KG1 (cell line): ENCODE measurements around the gene ATP6V0A1.
"Not testable (repeated sequence)": the region's sequence is repeated elsewhere in the genome, so short reads cannot be mapped to it uniquely, and the experiment has no call there.

Experiments used
- DNase-seq: peaks from one replicate; lab custom pipeline; 2025; lab: John Stamatoyannopoulos, UW

ATP6V0A1 gene

DNA sequence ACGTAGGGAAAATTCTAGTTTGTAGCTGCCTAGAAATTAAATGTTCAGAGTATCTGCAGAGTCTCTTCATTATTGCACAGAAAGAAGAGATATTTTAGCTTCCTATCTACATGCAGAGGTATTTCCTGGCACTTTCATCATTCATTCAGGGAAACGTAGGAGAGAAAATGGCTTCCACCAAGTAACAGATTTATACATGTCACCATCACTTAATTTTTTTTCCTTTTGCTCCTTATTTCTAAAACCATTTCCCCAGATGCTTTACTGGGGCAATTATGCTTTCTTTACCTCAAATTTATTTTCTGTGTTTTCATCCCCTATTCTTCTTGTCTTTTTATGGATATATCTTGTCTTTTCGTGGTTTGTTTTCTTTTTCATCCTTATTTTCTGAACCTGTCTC lies 18.5 kb downstream of the ATP6V0A1 start:
- no peak for DNase-seq

DNA sequence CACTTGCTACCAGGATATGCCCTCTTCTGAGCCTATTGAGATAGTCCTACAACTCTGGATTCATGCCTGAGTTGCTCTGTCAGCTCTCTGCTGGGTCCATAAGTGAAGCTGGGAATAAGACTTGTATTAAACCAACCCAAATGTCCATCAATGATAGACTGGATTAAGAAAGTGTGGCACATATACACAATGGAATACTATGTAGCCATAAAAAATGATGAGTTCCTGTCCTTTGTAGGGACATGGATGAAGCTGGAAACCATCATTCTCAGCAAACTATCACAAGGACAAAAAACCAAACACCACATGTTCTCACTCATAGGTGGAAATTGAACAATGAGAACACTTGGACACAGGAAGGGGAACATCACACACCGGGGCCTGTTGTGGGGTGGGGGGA lies 19.1 kb downstream of the ATP6V0A1 start:
- not testable (repeated sequence) for DNase-seq

DNA sequence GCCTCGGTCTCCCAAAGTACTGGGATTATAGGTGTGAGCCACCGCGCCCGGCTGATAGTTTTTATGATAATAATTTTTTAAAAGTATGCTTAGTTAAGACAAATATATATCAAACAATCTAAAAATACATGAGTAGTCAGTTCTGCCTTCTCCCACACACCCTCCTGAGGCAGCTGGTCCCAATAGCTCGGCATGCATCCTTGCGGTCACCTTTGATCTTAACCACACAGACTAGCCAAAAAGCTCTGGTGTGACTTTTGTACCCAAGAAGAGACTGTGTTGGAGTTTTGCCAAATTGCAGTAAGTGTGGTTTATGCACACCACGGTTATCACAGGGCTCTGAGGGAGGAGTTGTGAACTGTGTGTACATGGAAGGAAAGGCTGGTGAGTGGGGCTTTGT lies 25.6 kb downstream of the ATP6V0A1 start:
- DNase-seq: no peak

DNA sequence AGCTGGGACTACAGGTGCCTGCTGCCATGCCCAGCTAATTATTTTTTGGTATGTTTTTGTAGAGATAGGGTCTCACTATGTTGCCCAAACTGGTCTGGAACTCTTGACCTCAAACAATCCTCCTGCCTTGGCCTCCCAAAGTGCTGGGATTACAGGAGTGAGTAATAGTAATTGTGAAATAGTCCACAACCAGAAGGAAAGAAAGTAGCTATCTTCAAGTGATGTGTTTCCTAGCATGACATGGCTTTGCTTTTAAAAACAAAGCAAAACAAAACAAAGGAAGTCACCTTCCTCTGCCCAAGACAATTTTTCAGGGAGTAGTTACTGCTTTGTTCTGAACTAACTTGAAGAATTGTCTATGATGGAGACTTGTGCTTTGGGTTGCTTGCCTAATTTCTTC lies 27.0 kb downstream of the ATP6V0A1 start:
- no peak for DNase-seq

DNA sequence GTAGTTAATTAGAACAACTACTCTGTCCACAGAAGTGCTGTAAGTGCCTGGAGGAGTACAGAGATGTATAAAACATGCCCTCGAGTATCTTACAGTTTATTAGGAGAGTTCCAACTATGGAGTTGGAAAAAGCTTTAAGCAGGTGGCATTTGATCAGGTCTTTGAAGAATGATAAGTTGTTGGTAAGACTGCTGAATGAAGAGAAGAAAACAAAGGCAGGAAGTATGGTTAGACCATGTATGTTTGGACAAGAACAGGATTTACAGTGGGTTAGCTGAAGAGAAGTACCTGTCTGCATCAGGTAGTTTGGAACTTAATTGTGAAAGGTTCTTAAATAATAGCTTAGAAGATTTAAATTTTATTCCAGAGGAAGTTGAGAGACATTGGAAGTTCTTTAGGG lies 29.4 kb downstream of the ATP6V0A1 start:
- DNase-seq: no peak

DNA sequence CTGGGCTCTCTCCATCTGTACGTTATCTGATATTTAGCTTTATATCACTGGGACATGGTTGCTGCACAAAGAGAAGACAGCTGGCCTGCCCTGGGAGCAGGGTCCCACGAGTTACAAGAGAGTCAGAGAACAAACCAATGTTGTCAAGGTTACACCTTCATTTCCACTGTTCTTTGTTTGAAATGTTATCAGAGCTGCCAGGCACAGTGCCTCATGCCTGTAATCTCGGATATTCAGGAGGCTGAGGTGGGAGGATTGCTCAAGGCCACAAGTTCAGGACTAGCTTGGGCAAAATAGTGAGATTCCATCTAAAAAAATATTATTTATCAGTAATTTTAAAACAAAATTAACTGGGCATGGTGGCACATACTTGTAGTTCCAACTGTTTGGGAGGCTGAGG lies 34.6 kb downstream of the ATP6V0A1 start:
- no peak for DNase-seq

DNA sequence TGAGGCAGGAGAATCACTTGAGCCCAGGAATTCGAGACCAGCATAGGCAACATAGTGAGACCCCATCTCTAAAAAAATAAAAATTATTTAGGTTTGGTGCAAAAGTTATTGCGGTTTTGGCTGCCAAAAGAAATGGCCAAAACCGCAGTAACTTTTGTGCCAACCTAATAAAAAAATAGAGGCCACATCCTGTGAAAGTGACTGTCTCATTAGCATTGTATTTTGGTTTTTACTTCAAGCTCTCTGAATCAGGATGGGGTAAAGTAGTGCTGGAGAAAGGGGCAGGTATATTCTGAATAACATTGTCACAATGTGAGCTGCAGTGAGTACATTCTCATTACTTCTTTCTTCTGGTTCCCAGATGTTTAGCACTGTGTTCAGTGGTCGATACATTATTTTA lies 36.0 kb downstream of the ATP6V0A1 start:
- no peak for DNase-seq

DNA sequence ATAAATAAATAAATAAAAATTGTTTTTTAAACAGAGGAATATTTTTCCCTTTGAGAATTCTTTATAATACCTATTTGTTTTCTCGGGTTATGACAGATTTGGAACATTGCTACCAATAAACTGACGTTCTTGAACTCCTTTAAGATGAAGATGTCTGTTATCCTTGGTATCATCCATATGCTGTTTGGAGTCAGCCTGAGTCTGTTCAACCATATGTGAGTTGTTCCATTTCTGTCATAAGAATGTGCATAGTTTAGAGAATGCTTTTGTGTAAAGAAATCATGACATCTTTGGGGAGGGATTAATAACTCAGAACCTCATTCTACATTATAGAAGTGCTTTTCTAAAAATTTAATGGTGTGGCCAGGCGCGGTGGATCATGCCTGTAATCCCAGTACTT lies 40.1 kb downstream of the ATP6V0A1 start:
- no peak for DNase-seq

DNA sequence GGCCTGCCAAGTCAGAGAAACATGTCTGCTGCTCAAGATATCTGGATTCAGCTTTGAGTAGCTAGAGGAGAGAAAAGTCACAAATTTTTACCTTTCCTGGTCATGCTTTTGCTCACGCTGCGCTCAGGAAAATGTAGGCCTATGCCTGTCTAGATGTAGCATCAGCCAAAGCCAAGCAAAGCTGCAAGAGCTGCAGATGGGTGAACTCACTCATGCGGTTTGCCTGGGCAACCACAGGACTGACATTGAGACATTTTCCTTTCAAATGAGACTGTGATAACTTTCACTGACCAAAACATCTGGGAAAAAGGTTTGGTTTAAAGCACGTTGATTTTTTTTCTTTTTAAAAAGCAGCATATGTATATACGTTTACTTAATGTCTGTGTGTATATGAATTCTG lies 43.4 kb downstream of the ATP6V0A1 start:
- DNase-seq: no peak

DNA sequence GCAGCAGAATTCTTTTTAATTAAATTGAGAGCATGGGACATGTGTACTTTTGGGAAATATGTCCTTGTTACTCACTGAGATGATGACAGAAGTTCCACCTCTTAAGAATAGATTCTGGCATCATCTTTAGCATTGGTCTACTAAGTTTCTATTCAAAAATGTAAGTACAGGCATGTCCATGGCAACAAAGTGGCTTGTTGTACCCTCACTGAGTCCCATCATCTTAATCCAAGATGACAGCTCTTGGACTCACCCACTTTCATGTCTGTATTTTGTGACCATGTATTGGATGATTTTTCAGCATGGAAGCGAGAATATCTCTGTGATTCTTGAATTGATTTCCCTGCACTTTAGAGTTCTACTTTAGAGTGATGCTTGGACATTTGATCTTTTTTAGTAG lies 44.2 kb downstream of the ATP6V0A1 start:
- DNase-seq: no peak

DNA sequence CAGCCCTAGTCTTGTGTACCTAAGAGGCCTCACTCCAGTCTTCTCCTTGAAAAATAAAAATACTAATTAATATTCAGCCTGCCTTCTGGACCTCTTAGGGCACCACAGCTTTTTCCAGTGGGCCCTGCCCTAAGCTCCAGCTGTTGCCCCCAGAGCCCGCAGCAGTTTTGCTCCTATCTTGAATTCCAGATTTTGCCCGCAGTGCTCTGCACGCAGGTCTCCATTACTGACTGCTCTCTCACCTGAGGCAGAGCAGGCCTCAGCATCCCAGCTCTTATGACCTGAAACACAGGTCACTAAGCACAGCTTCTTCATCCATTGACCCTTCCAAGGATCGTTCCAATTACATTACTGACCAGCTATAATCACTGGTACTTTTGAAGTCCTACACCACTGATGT lies 49.0 kb downstream of the ATP6V0A1 start:
- no peak for DNase-seq

DNA sequence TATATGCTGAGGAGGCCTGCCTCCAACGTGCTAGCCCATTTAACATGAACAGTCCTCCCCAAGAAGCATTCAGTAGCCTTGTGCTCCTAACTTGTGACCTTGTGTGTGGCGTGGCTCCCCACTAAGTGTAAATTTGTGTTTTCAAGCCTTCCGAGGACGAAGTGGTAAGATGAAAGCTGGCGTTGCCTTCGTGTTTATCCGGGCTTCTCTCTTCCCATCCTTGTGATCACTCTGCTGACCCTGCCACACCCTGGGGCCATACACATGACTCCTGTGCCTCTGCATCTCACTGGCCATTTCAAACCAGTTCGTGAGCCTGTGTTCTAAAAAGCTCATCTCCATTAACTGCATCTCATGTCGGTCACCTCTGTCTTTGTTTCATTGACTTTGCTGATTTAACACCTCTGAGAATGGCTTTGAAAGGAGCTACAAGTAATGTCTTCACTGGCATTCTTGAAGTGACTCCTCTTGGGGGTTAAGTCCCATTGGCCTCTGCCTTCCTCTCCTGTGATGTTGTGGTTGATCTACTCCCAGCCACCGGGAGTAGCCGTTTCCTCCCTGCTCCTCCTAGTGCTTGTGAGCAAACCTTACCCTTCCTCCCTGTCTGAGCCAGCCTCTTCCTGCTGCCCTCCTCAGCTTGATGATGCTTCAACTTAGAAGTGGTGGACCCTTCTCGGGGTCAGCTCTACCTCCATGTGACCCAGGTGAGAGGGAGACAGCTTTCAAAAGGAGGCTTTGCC lies 49.9 kb downstream of the ATP6V0A1 start:
- no peak for DNase-seq

DNA sequence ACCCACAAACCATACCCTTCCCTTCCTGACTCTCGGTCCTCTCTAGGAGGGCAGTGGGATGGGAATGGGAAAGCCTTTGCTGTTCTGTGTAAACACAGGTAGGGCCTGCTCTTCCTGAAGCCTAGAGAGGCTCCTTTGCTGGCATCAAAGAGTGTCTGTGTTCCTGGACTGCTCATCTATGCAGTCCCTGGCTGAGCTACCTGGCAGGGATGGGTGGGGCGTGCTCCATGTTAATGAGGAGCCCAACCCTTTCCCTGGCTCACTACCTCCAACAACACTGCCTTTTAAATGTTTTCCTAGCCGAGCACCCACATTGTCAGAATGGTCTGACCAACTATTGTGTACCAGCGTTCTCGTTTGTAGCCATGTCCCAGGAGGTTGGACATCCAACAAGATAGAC lies 50.7 kb downstream of the ATP6V0A1 start:
- no peak for DNase-seq

DNA sequence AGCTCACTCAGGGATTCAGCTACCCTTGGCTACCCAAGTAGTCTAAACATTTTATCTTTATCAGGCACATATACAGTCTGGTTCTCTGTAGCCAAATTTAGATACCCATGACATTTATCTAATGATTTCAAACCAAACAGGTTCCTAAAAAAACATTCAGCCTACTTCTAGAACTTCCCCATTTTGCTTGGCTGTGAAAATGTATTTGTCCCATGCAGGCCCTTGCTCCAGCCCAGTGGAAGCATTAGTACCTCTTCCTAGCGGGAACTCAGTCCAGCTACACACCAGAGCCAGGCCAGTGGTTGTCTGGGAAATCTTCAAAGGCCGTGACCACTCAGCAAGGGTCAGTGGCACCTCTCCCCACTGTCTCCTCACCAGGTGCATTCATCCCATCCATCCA lies 51.2 kb downstream of the ATP6V0A1 start:
- no peak for DNase-seq

DNA sequence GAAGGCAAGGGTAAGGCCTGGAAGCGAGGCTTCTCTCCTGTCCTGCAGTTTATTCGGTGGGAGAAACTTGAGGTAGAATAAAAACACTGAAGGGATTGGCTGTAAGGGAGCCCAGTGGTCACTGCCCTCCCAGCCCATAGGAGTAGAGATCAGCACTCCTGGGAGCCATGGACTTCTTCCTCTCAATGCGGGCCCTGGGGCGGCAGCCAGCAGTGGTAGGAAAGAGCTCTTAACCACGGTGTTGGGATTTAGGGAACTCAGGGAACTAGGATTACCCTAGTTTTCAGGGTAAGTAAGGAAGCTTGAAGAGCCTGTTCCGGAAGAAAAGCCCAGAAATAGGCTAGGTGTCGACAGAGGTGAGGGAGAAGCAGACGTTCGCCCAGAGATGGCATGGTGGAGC lies 53.6 kb downstream of the ATP6V0A1 start:
- DNase-seq: no peak

DNA sequence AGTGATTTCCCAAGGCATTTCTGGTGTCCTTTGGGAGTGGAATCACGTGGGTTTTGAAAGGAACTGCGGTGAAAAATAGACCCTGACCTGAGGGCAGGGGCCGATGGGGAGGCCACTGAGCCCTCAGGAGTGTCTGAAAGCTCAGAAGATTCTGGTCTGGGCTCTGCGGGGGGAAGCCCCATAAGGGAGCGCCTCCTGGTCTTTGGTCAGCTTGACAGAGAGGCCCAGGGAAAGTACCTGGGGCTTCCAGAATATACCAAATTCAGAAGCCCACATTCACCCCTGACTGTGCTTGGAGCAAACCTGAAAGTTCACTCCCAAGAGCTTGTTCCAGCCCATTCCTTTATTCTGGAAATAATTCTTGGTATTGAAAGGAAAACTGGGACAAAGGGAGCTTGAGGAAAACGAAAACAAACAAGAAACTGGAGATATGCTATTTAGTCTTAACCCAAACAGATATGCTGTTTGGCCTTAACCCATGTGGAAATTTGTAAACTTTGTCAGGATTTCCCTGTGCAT lies 54.1 kb downstream of the ATP6V0A1 start:
- no peak for DNase-seq

DNA sequence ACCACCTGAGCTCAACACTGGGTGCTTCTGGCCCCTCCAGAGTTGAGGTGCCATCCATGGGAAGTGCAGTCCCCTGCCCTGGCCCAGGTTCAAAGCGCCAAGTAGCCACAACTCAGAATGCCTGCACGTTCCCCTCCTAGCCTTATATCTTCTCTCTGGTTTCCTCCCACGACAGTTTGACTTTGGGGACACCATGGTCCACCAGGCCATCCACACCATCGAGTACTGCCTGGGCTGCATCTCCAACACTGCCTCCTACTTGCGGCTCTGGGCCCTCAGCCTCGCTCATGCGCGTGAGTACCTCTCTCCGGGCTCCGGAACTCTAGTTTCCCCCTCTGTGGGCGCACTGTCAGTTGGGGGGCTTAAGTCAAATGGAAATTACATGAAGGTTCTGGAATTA lies 55.0 kb downstream of the ATP6V0A1 start:
- DNase-seq: no peak

DNA sequence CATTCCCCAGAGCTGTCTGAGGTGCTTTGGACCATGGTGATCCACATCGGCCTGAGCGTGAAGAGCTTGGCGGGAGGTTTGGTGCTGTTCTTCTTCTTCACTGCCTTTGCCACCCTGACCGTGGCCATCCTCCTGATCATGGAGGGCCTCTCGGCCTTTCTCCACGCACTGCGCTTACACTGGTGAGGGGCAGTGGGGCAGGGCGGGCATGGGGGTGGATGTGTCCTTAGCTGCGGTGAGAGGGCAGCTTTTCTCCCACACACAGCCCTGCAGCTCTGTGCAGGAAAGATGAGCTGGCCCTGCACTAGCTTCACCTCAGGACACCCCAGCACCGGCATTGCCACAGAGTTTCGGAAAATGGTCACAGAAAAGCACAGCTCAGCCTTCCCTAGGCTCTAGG lies 55.6 kb downstream of the ATP6V0A1 start:
- DNase-seq: no peak

DNA sequence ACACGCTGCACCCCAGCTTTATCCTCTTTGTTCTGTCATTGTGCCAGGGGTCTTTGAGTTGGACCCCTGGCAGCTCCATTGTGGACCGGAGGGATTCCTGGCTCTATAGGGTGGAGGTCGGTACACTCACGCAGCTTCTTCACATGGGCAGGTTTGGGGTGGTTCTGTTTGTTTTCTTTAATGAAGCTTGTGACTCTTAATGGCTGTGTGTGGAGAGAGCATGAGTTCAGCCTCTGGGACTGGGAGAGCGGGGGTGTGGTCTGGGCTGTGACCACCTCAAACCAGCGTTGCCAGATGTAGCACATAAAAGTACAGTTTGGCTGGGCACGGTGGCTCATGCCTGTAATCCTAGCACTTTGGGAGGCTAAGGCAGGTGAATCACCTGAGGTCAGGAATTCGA lies 56.2 kb downstream of the ATP6V0A1 start:
- no peak for DNase-seq

DNA sequence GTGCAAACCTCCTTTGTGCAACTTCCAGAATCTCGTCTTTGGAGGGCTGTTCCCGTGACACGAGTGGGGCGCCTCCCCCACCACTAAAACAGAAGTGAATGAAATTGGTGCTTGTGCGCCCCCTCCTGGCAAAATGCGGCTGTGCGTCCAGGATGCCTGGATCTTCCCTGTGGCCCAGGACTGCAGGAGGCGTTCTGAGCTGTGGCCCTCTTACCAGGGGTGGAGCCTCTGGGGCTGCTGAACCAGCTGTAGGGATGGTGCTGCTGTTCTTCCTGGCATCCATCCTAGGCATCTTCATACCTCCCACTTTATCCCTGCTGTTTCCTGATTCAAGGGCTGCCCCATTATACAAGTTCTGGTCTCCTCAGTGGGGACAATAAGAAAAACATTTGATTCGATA lies 58.8 kb downstream of the ATP6V0A1 start:
- DNase-seq: peak; percentile 73

DNA sequence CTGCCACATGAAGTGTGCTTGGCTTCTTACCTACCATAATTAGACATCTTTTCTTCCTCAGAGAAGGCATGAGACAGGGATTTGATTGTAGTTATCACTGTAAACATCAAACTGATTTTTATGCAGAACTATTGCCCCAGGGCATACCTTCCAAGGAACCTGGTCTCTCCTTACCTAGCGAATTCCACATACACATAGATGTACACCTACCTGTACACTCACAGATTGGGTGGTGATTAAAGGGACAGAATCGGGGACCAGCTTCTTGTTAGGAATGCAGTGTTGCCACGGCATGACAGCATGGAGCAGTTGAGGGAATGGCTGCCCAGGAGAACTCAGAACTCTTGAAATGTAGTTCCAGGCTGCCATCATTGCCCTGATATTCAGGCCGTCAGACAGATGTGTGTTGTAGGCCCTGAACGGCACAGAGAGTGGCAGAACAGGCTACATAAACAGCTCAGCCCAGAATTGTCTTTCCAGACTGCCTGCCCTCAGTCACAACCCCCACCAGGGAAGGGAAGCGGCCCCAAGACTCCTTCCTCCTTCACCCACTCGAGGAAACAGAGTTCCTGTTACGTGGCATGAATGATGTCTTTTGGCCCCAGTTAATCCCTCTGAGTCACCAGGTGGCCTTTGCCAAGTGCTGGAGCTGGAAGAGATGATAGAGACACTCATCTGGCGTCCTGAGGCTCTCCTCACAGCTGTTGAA lies 59.5 kb downstream of the ATP6V0A1 start:
- peak; percentile 37 for DNase-seq

DNA sequence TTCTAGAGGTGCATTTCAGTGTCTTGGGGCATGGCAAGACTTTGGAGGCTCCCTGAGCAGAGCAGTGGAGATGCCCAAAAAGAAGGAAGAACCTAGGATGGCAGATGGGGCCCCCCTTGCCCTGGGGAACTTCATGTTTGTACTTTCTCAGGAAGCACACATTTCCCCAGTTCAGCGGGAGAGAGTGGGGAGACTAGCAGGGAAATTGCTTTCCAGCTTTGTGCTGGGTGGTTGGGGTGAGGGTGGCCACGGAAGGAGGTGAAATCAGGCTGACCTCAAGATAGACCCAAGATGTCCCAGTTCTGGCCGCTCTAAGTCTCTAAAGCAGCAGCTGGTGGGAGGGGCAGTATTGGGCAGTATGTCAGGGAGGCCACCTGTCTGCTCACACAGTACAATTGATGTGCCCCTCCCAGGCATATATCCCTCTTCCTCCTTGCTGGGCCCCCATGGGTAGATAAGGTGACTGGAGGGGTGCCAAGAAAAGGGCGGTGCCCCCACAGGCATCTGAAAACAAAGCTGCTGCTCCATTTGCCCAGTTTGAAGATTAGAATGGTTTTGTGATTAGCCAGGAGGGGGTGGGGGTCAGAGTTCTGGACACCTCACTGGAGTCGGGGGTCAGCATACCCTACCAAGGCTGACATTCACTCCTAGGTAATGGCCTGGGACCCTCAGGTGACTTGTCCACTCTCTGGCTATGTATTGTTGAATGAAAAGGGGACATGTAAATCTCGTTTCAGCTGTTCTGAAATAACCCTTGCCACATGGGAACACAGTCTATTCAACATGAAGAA lies 60.3 kb downstream of the ATP6V0A1 start:
- no peak for DNase-seq
